H9 (cell line): ENCODE data around the gene PADI4. TPM values are rescaled to one million over a fixed set of nuclear protein-coding genes. Genes with fewer than 3 reads are reported as not detected.

Experiments used
- DNase-seq: peaks from one replicate; pipeline ENCODE4 v3.0.0-alpha.2; 2017
- H2AFZ ChIP-seq: one replicate; pipeline ENCODE4 v1.6.1; 2013; ENCODE audit warnings: mild to moderate bottlenecking, low read length, control low read depth, moderate library complexity
- H2AK5ac ChIP-seq: 2 replicates; pipeline ENCODE4 v1.6.1; 2013; ENCODE audit warnings: low read length, control low read depth, mixed read lengths; ENCODE audit not compliant: insufficient read length
- H2BK120ac ChIP-seq: one replicate; pipeline ENCODE4 v1.6.1; 2013; ENCODE audit warnings: low read depth, mild to moderate bottlenecking, low read length, control low read depth, inconsistent platforms; ENCODE audit not compliant: poor library complexity, severe bottlenecking
- H2BK12ac ChIP-seq: 2 replicates; pipeline ENCODE4 v1.6.1; 2013; ENCODE audit warnings: low read length, control low read depth, mixed read lengths, low read depth; ENCODE audit not compliant: insufficient read length
- H2BK15ac ChIP-seq: 2 replicates; pipeline ENCODE4 v1.6.1; 2013; ENCODE audit warnings: low read depth, low read length, control low read depth
- H2BK20ac ChIP-seq: one replicate; pipeline ENCODE4 v1.6.1; 2013; ENCODE audit warnings: low read depth, mild to moderate bottlenecking, low read length, control low read depth, inconsistent platforms; ENCODE audit not compliant: poor library complexity, severe bottlenecking
- H2BK5ac ChIP-seq: 2 replicates; pipeline ENCODE4 v1.6.1; 2013; ENCODE audit warnings: low read length, control low read depth, mixed read lengths; ENCODE audit not compliant: insufficient read length
- H3K14ac ChIP-seq: 2 replicates; pipeline ENCODE4 v1.6.1; 2013; ENCODE audit warnings: low read length, control low read depth; ENCODE audit not compliant: insufficient read depth
- H3K18ac ChIP-seq: 2 replicates; pipeline ENCODE4 v1.6.1; 2013; ENCODE audit warnings: low read depth, mild to moderate bottlenecking, mixed read lengths, low read length, control low read depth; ENCODE audit not compliant: insufficient read length
- H3K23ac ChIP-seq: 2 replicates; pipeline ENCODE4 v1.6.1; 2013; ENCODE audit warnings: low read length, control low read depth, mixed read lengths, low read depth; ENCODE audit not compliant: insufficient read length
- H3K23me2 ChIP-seq: 2 replicates; pipeline ENCODE4 v1.6.1; 2013; ENCODE audit warnings: low read depth, mild to moderate bottlenecking, mixed read lengths, low read length, control low read depth; ENCODE audit not compliant: insufficient read length, poor library complexity, severe bottlenecking
- H3K27ac ChIP-seq: 2 replicates; pipeline ENCODE4 v1.5.1; 2013; ENCODE audit warnings: low read length, control low read depth, mixed read lengths, low read depth; ENCODE audit not compliant: insufficient read length
- H3K27me3 ChIP-seq: 2 replicates; pipeline ENCODE4 v1.6.1; 2013; ENCODE audit warnings: low read length, control low read depth, inconsistent platforms; ENCODE audit not compliant: insufficient read depth
- H3K4ac ChIP-seq: 2 replicates; pipeline ENCODE4 v1.6.1; 2013; ENCODE audit warnings: low read depth, mild to moderate bottlenecking, control low read depth, inconsistent platforms, low read length, moderate library complexity
- H3K4me1 ChIP-seq: 2 replicates; pipeline ENCODE4 v1.6.1; 2013; ENCODE audit warnings: low read length, control low read depth, inconsistent platforms; ENCODE audit not compliant: insufficient read depth
- H3K4me2 ChIP-seq: 2 replicates; pipeline ENCODE4 v1.6.1; 2013; ENCODE audit warnings: low read length, control low read depth, mixed read lengths; ENCODE audit not compliant: insufficient read length, insufficient read depth
- H3K56ac ChIP-seq: 2 replicates; pipeline ENCODE4 v1.6.1; 2013; ENCODE audit warnings: low read depth, mild to moderate bottlenecking, mixed read lengths, low read length, control low read depth; ENCODE audit not compliant: insufficient read length
- H3K79me1 ChIP-seq: 2 replicates; pipeline ENCODE4 v1.6.1; 2013; ENCODE audit warnings: low read depth, mild to moderate bottlenecking, moderate library complexity, low read length, control low read depth, inconsistent platforms; ENCODE audit not compliant: insufficient read depth, poor library complexity, severe bottlenecking
- H3K79me2 ChIP-seq: 2 replicates; pipeline ENCODE4 v1.6.1; 2013; ENCODE audit warnings: low read length, control low read depth, inconsistent platforms; ENCODE audit not compliant: insufficient read depth
- H3K9ac ChIP-seq: 2 replicates; pipeline ENCODE4 v1.6.1; 2013; ENCODE audit warnings: low read length, control low read depth, mixed read lengths; ENCODE audit not compliant: insufficient read length; ENCODE audit errors: extremely low read depth
- H3K9me3 ChIP-seq: one replicate; pipeline ENCODE4 v1.6.1; 2013; ENCODE audit warnings: low read depth, low read length, inconsistent platforms; ENCODE audit not compliant: control insufficient read depth
- H3T11ph ChIP-seq: one replicate; pipeline ENCODE4 v1.6.1; 2013; ENCODE audit warnings: mild to moderate bottlenecking, low read length, control low read depth, inconsistent platforms
- H4K20me1 ChIP-seq: one replicate; pipeline ENCODE4 v1.6.1; 2013; ENCODE audit not compliant: control insufficient read depth, insufficient read length, insufficient read depth
- H4K5ac ChIP-seq: 2 replicates; pipeline ENCODE4 v1.6.1; 2013; ENCODE audit warnings: low read depth, mild to moderate bottlenecking, mixed read lengths, low read length, control low read depth; ENCODE audit not compliant: insufficient read length
- H4K8ac ChIP-seq: replicated peaks from 2 replicates; pipeline ENCODE4 v1.6.1; 2013; ENCODE audit warnings: low read length, control low read depth, mixed read lengths, low read depth; ENCODE audit not compliant: insufficient read length
- H4K91ac ChIP-seq: 2 replicates; pipeline ENCODE4 v1.6.1; 2013; ENCODE audit warnings: low read depth, mild to moderate bottlenecking, moderate library complexity, mixed read lengths, low read length, control low read depth; ENCODE audit not compliant: insufficient read length
- H3K27ac Mint-ChIP-seq, 3 experiments: 2 replicates in 2 of 3; 3 replicates in 1 of 3; pipeline ENCODE4 v1.8.0; 2020 to 2021; ENCODE audit warnings: mixed read lengths in 3 of 3, mild to moderate bottlenecking in 1 of 3, moderate library complexity in 1 of 3
- H3K27me3 Mint-ChIP-seq: 2 replicates; pipeline ENCODE4 v1.8.0; 2021; ENCODE audit warnings: low read depth, mild to moderate bottlenecking, moderate library complexity, mixed read lengths
- H3K36me3 Mint-ChIP-seq, 3 experiments: 2 replicates in 2 of 3; 3 replicates in 1 of 3; pipeline ENCODE4 v1.8.0; 2020 to 2021; ENCODE audit warnings: low read depth in 3 of 3, mixed read lengths in 3 of 3; ENCODE audit not compliant: insufficient read depth in 1 of 3
- H3K4me1 Mint-ChIP-seq, 2 experiments: 2 replicates each; pipeline ENCODE4 v1.8.0; 2020; ENCODE audit warnings: mixed read lengths in 2 of 2
- H3K4me3 Mint-ChIP-seq, 2 experiments: 2 replicates in 1 of 2; 3 replicates in 1 of 2; pipeline ENCODE4 v1.8.0; 2020 to 2021; ENCODE audit warnings: mild to moderate bottlenecking in 2 of 2, mixed read lengths in 2 of 2, moderate library complexity in 1 of 2
- H3K9me3 Mint-ChIP-seq, 2 experiments: 2 replicates in 1 of 2; 3 replicates in 1 of 2; pipeline ENCODE4 v1.8.0; 2020; ENCODE audit warnings: mild to moderate bottlenecking in 2 of 2, mixed read lengths in 2 of 2, moderate library complexity in 1 of 2
- WGBS: extraction: QIAGEN DNeasy Blood & Tissue Kit; methylation state at CpG from one replicate; pipeline ENCODE4 v1.1.7; 2013; ENCODE audit warnings: missing lambda C conversion rate, low lambda C conversion rate, mixed read lengths; ENCODE audit not compliant: insufficient read length; ENCODE audit errors: extremely low coverage; 5-methylcytosine and 5-hydroxymethylcytosine counted together
- total RNA-seq: library from RNA; stranded (reverse); gene quantifications from 2 replicates; pipeline ENCODE4 v1.2.1, GENCODE V29; 2021
- TF ChIP-seq, protein P1 (sequence below): fragments of 200-600 bp; sonication (generic); conservative IDR thresholded peaks from 3 replicates; pipeline ENCODE4 v1.8.0; 2021; ENCODE audit warnings: antibody characterized with exemption, mild to moderate bottlenecking

PADI4 gene
- total RNA-seq, 1 experiment from 2014 or later = 0.13 TPM

DNA sequence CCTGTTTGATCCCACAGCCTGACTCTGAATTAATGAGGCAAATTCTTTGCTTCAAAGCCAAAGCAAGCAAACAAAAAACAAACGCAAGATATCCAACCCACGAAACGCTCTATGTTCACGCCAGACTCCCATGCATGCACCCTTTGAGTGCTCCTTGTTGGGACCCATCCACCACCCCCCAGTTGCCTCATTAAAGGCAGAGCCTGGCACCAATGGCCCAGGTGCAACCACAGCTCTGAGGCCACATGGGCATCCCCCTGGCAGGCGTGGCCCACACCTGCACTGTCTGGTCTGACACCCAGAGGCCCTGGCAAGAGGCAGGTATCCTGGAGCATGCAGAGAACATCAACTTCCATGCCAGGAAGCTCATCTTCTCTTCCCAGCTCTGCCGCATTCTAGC lies 1.1 kb upstream of the PADI4 start:
- Histone ChIP-seq H4K91ac (no peak overlapping the region), H2BK5ac (no peak overlapping the region), H2BK20ac (no peak overlapping the region), H2BK15ac (no peak overlapping the region), H4K8ac (no peak overlapping the region), H3T11ph (no peak overlapping the region), H3K79me1 (no peaks in the 10 kb centered on the region), H3K4ac (no peak overlapping the region), H3K56ac (no peak overlapping the region), H4K5ac (no peak overlapping the region), H3K23ac (no peak overlapping the region), H4K20me1 (no peaks in the 10 kb centered on the region), H2BK120ac (no peak overlapping the region), H3K9ac (no peak overlapping the region), H3K9me3 (peaks cover 11% of the 10 kb centered on the region), H3K79me2 (no peaks in the 10 kb centered on the region), H2BK12ac (no peak overlapping the region), H3K23me2 (no peaks in the 10 kb centered on the region), H3K14ac (no peak overlapping the region), H3K27ac (no peak overlapping the region), H3K18ac (no peak overlapping the region), H2AK5ac (no peak overlapping the region), H3K4me2 (no peak overlapping the region), H3K4me1 (peaks cover 3% of the 10 kb centered on the region; the same call in 1 of the 2 replicates), H2AFZ (no peak overlapping the region), H3K27me3 (no peaks in the 10 kb centered on the region)
- Mint-ChIP-seq H3K27me3 (peaks cover 10% of the 10 kb centered on the region), H3K4me3 (no peak overlapping the region; a peak in 1 of 5 replicates), H3K27ac (no peak overlapping the region), H3K9me3 (peaks cover 7 to 8% of the 10 kb centered on the region in 2 experiments), H3K4me1 (peaks cover 41 to 47% of the 10 kb centered on the region in 2 experiments), H3K36me3 (peaks cover 5 to 9% (median 8%) of the 10 kb centered on the region in 3 experiments; a peak in 6 of 7 replicates)
- TF ChIP-seq, protein P1, sequence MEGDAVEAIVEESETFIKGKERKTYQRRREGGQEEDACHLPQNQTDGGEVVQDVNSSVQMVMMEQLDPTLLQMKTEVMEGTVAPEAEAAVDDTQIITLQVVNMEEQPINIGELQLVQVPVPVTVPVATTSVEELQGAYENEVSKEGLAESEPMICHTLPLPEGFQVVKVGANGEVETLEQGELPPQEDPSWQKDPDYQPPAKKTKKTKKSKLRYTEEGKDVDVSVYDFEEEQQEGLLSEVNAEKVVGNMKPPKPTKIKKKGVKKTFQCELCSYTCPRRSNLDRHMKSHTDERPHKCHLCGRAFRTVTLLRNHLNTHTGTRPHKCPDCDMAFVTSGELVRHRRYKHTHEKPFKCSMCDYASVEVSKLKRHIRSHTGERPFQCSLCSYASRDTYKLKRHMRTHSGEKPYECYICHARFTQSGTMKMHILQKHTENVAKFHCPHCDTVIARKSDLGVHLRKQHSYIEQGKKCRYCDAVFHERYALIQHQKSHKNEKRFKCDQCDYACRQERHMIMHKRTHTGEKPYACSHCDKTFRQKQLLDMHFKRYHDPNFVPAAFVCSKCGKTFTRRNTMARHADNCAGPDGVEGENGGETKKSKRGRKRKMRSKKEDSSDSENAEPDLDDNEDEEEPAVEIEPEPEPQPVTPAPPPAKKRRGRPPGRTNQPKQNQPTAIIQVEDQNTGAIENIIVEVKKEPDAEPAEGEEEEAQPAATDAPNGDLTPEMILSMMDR = no peak
- DNase-seq = no peak
- WGBS = no CpG with 5 or more reads among the region's 6 CpGs
